B cell (primary cell): Measurements from ENCODE around the gene GALNT18.

Experiments
- EZH2 ChIP-seq: IDR thresholded peaks from 2 replicates; pipeline ENCODE4 v1.6.1; 2012; ENCODE audit warnings: borderline replicate concordance, low read depth, mild to moderate bottlenecking, moderate library complexity, low read length; ENCODE audit not compliant: insufficient read depth, poor library complexity, severe bottlenecking
- TF ChIP-seq, protein P1 (sequence below): fragments of 200-600 bp; IDR thresholded peaks from one replicate; pipeline ENCODE4 v1.8.0; 2022; ENCODE audit warnings: antibody characterized with exemption, mild to moderate bottlenecking

GRCh38 chr11:11454671-11455223 lies 167.1 kb downstream of the GALNT18 start:
- no peak for TF ChIP-seq EZH2
- TF ChIP-seq, protein P1, sequence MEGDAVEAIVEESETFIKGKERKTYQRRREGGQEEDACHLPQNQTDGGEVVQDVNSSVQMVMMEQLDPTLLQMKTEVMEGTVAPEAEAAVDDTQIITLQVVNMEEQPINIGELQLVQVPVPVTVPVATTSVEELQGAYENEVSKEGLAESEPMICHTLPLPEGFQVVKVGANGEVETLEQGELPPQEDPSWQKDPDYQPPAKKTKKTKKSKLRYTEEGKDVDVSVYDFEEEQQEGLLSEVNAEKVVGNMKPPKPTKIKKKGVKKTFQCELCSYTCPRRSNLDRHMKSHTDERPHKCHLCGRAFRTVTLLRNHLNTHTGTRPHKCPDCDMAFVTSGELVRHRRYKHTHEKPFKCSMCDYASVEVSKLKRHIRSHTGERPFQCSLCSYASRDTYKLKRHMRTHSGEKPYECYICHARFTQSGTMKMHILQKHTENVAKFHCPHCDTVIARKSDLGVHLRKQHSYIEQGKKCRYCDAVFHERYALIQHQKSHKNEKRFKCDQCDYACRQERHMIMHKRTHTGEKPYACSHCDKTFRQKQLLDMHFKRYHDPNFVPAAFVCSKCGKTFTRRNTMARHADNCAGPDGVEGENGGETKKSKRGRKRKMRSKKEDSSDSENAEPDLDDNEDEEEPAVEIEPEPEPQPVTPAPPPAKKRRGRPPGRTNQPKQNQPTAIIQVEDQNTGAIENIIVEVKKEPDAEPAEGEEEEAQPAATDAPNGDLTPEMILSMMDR = no peak
